HG03045 (cell line): ENCODE data around the gene KLHL20.
"Not testable (repeated sequence)": the region's sequence is repeated elsewhere in the genome, so short reads cannot be mapped to it uniquely, and the experiment has no call there.

Experiments
- ATAC-seq: cut with Tn5 transposase; IDR thresholded peaks from one replicate; pipeline ENCODE4 v1.9.1; 2021; ENCODE audit warnings: mild to moderate bottlenecking, moderate library complexity; ENCODE audit not compliant: unreplicated experiment

Gene KLHL20

GRCh38 chr1:173744651-173745050, 29.9 kb downstream of the KLHL20 start:
- ATAC-seq, result no peak

DNA sequence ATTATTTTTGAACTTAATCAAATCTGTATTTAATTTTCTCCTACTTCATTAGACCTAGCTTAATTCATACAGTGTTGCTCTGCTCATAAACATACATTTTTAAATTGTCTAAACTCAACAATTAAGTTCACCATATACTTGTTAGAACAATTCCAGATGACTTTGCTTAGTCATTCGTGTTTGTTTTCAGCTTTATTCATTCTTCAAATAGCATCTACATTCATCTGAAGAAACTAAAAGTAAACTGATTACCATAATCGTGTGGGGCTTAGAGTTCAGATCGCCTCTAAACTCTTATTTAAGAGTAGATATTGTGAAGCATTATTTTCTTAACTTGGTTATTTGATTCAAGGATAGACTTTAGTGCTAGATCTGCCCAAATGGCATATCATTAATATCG, 34.4 kb downstream of the KLHL20 start:
- ATAC-seq, result no peak

DNA sequence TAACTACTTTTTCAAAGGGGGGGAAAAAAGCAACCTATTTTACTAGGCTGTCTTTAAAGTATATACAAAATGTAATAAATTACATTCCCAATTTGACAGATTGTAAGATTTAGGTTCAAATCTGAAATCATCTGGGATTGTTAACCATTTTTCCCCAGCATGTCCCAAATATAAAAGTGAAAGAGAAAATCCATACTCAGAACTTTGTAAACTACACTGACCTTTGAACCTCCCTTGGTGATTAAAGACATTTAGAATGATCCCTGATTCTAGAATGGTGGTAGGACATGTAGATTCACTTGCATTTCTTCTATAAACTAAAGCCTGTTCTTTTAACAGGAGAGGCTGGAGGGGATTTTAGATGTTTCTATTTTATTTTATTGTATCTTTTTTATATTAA, 39.0 kb downstream of the KLHL20 start:
- ATAC-seq, result no peak

GRCh38 chr1:173757666-173758065, 42.9 kb downstream of the KLHL20 start:
- ATAC-seq, result no peak

GRCh38 chr1:173758110-173758509, 43.3 kb downstream of the KLHL20 start:
- no peak for ATAC-seq

DNA sequence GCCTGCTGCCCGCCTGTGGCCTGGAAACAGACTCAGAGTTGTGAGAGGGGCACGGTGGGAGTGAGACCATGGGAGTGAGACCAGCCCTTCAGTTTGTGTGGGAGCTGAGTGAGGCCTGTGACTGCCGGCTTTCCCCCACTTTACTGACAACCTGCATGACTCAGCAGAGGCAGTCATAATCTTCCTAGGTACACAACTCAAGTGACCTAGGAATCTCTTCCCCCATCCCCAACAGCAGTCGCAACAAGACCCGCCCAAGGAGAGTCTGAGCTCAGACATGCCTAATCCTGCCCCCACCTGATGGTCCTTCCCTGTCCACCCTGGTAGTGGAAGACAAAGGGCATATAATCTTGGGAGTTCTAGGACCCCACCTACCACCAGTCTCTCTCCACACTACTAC, 44.2 kb downstream of the KLHL20 start:
- no peak for ATAC-seq

GRCh38 chr1:173764331-173764730, 49.5 kb downstream of the KLHL20 start:
- ATAC-seq, result not testable (repeated sequence)

DNA sequence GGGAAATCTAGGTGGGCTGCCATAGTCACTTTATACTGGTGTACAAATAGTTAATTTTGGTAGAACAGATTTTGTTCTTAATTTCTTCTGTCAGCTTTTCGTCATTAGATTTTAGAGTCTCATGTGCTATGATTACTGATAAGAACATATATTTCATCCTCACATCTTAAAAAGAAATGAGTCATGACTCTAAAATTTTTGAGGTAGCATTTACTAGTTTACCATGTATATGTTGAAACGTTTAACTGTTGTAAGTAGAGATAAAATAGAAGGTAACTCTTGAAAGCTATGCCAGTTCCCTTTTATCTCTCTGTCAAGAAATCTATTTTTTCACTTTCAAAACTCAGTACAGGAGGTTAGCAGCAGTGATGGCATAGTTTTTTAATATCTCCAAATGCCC, 53.4 kb downstream of the KLHL20 start:
- no peak for ATAC-seq

- ATAC-seq, result no peak
Observed at GRCh38 chr1:173768827-173769226, 54.0 kb downstream of the KLHL20 start.

DNA sequence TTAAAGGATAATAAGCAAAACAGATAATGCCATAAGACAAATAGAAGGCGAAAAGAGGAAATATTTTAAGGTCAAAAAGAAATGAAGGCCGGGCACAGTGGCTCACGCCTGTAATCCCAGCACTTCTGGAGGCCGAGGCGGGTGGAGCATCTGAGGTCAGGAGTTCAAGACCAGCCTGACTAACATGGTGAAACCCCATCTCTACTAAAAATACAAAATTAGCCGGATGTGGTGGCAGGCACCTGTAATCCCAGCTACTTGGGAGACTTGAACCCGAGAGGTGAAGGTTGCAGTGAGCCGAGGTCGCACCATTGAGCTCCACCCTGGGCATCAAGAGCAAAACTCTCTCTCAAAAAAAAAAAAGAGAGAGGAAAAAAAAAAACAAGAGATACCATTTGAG, 55.5 kb downstream of the KLHL20 start:
- ATAC-seq, result not testable (repeated sequence)

DNA sequence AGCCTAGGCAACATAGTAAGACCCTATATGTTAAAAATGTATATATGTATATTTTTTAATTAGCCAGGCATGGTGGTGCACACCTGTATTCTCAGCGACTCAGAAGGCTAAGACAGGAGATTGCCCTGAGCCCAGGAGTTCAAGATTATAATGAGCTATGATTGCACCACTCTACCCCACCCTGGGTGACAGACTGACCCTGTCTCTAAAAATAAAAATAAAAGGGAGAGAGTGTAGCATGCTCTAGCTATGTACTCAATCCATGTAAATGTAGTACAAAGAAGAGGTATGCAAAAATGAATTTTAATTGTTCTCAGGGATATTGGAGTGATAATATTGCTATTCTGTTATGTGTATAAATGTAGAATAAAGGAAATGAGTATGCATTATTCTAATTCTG, 56.8 kb downstream of the KLHL20 start:
- ATAC-seq, result no peak

GRCh38 chr1:173775578-173776226, 60.9 kb downstream of the KLHL20 start:
- ATAC-seq, result no peak

DNA sequence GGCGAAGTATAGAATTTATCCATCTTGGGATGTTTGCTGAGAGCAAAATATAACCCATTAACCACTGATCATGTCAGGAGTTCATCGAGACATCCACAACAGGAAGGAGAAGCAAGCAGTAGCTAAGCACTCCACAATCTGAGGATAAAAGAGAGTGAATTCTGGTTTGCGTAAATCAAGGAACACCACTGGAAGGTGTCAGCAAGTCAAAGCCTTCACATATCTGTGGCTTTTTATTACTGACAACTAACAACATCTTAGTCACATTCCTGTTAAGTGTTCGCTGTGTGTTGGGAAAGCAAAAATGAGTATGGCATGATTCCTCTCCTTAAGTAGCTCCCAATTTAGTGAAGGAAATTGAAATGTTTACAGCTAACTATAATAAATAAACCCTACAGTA, 65.2 kb downstream of the KLHL20 start:
- ATAC-seq, result no peak

DNA sequence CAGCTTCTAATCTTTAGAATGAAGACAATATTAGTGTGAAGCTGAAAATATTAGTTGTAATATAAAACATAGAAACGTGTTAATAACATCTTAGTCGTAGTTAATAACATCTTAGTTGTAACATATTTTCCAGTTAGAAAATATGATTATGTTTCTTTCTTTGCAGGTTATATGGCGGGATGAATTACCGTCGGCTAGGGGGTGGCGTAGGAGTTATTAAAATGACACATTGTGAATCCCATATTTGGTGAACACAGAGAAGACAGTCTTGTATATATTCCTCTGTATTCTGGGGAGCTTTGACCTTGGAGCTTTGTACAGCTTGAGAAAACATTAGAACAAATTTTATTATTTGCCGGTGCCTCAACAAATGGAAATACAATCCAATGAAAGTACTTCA, 70.2 kb downstream of the KLHL20 start:
- no peak for ATAC-seq

GRCh38 chr1:173789841-173790240, 75.1 kb downstream of the KLHL20 start:
- no peak for ATAC-seq

DNA sequence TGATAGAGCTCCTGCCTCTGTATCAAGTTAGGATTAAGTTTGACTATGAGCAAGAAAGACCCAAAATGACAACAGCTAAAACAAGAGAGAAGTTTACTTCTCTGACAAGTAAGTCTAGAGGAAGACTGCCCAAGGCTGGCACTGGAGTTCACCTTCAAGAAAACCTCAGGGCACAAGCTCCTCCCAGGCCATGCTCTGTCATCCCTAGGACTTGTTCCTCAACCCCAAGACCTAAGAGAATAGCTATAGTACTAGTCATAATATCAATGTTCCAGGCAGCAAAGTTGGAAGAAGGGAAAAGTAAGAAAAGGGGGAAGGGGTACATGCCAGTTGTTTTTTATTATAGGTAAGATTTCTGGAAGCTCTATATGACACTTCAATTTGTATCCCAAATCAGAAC, 83.3 kb downstream of the KLHL20 start:
- no peak for ATAC-seq

DNA sequence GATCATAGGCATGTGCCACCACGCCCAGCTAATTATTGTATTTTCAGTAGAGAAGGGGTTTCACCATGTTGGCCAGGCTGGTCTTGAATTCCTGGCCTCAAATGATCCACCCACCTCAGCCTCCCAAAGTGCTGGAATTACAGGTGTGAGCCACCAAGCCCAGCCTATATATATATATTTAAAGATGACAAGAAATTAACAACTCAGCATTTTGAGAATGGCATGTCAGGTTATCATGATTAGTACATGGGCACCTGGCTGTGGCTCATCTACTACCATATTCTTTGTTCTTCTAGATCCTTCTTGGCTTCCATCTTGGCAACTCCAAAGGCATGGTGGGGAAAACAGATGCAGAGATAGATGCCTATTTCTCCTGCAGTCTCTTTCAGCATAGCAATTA, 85.2 kb downstream of the KLHL20 start:
- not testable (repeated sequence) for ATAC-seq

- ATAC-seq, result no peak
Observed at GRCh38 chr1:173802961-173803360, 88.2 kb downstream of the KLHL20 start.

GRCh38 chr1:173813654-173814053, 98.9 kb downstream of the KLHL20 start:
- not testable (repeated sequence) for ATAC-seq

GRCh38 chr1:173818459-173818858, 103.7 kb downstream of the KLHL20 start:
- no peak for ATAC-seq

DNA sequence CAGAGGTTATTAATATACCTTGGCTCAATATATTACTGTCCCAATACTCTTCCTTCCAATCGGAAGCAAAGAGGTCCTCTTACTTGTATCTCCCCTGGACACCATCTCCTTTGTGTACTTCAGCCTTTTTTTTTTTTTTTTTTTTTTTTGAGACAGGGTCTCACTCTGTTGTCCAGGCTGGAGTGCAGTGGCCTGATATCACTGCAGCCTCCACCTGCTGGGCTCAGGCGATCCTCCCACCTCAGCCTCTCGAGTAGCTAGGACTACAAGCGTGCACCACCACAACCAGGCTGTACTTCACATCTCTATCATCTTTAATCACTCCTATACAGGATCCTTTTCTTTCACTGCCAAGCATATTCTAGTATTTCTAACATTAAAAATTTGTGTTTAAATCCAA, 106.9 kb downstream of the KLHL20 start:
- ATAC-seq, result no peak

- peak; percentile 36 for ATAC-seq
Observed at GRCh38 chr1:173823781-173824314, 109.1 kb downstream of the KLHL20 start.
